PC-9 (cell line): Measurements from ENCODE around the gene MAGI2. TPM values are rescaled to one million over a fixed set of nuclear protein-coding genes. Genes with fewer than 3 reads are reported as not detected.

Source experiments
- Bru-seq: library from RNA; stranded (reverse); fragments of 400-500 nt; gene quantifications from one replicate; lab custom pipeline; 2021; lab: Mats Ljungman, UMichigan
- BruChase-seq, 2 experiments: library from RNA; stranded (reverse); fragments of 400-500 nt; gene quantifications; one replicate each; lab custom pipeline; 2021; lab: Mats Ljungman, UMichigan
- BruUV-seq: library from RNA; stranded (reverse); fragments of 400-500 nt; replicated peaks from 2 replicates; lab custom pipeline; 2021; lab: Mats Ljungman, UMichigan
- CTCF ChIA-PET: fragments of 300-600 bp; sonication (Branson Sonifier 250); formaldehyde crosslinking; loops from one replicate; lab custom pipeline; 2022; ENCODE audit warnings: antibody characterized with exemption; lab: Charles Lee
- POLR2A ChIA-PET: fragments of 300-600 bp; sonication (Branson Sonifier 250); formaldehyde crosslinking; loops from one replicate; lab custom pipeline; 2022; ENCODE audit warnings: antibody characterized with exemption; ENCODE audit not compliant: unreplicated experiment; lab: Charles Lee
- DNase-seq, 2 experiments: peaks; one replicate each; pipeline versions ENCODE4 v3.0.0 to v3.0.0-alpha.2; 2015 to 2022; ENCODE audit warnings: mixed read lengths in 1 of 2
- H2AFZ ChIP-seq: fragments of 200-600 bp; sonication (generic); 2 replicates; pipeline ENCODE4 v1.8.1; 2017; ENCODE audit warnings: antibody characterized with exemption
- H3F3A ChIP-seq: fragments of 200-600 bp; sonication (generic); 2 replicates; pipeline ENCODE4 v1.8.1; 2017; ENCODE audit warnings: antibody characterized with exemption, mild to moderate bottlenecking, low read depth; ENCODE audit not compliant: insufficient read depth
- H3K27ac ChIP-seq: fragments of 200-600 bp; sonication (generic); 2 replicates; pipeline ENCODE4 v1.6.1; 2016; ENCODE audit warnings: mixed run types
- H3K27me3 ChIP-seq: fragments of 200-600 bp; sonication (generic); 2 replicates; pipeline ENCODE4 v1.6.1; 2016; ENCODE audit warnings: low read depth, mixed run types; ENCODE audit not compliant: insufficient read depth
- H3K36me3 ChIP-seq: fragments of 200-600 bp; sonication (generic); 2 replicates; pipeline ENCODE4 v1.6.1; 2016; ENCODE audit warnings: low read depth, mixed run types
- H3K4me1 ChIP-seq: fragments of 200-600 bp; sonication (generic); replicated peaks from 2 replicates; pipeline ENCODE4 v1.6.1; 2016; ENCODE audit warnings: mixed run types; ENCODE audit not compliant: insufficient read depth
- H3K4me2 ChIP-seq: fragments of 200-600 bp; sonication (generic); 2 replicates; pipeline ENCODE4 v1.6.1; 2017; ENCODE audit warnings: mixed run types
- H3K4me3 ChIP-seq: fragments of 200-600 bp; sonication (generic); 2 replicates; pipeline ENCODE4 v1.6.1; 2016; ENCODE audit warnings: mixed run types
- H3K79me2 ChIP-seq: fragments of 200-600 bp; sonication (generic); 2 replicates; pipeline ENCODE4 v1.6.1; 2017; ENCODE audit warnings: low read depth, mixed run types
- H3K9me2 ChIP-seq: fragments of 200-600 bp; sonication (generic); 2 replicates; pipeline ENCODE4 v1.8.1; 2017; ENCODE audit warnings: mild to moderate bottlenecking; ENCODE audit not compliant: insufficient read depth
- H3K9me3 ChIP-seq: fragments of 200-600 bp; sonication (generic); 2 replicates; pipeline ENCODE4 v1.8.1; 2016; ENCODE audit warnings: low read depth; ENCODE audit not compliant: insufficient read depth
- H4K20me1 ChIP-seq: fragments of 200-600 bp; sonication (generic); 2 replicates; pipeline ENCODE4 v1.8.1; 2017; ENCODE audit not compliant: insufficient read depth
- CTCF ChIP-seq: fragments of 200-600 bp; sonication (generic); conservative IDR thresholded peaks from 2 replicates; pipeline ENCODE4 v1.6.1; 2017; ENCODE audit warnings: mixed run types, antibody characterized with exemption, mild to moderate bottlenecking, moderate library complexity
- EZH2 ChIP-seq: fragments of 200-600 bp; sonication (generic); IDR thresholded peaks from 2 replicates; pipeline ENCODE4 v1.8.0; 2017; ENCODE audit warnings: antibody characterized with exemption, low read depth
- intact Hi-C: fragments of 100-400 bp; cut with micrococcal nuclease; formaldehyde crosslinking; loops from one replicate; pipeline ENCODE4 v1.10.0; 2022; ENCODE audit not compliant: unreplicated experiment
- long read RNA-seq: library from polyadenylated mRNA; stranded (forward); transcript quantifications from one replicate; pipeline ENCODE4 v2.0.0, GENCODE V29; 2022
- total RNA-seq: library from RNA; stranded (reverse); gene quantifications from 2 replicates; pipeline ENCODE4 v1.2.3, GENCODE V29; 2021

The MAGI2 gene
- 0.92 and 1.6 TPM in 2 replicates for total RNA-seq
- Bru-seq, nascent RNA = percentile 17 among the genes with signal in this experiment
- BruChase-seq, experiment 1, labeled RNA remaining after a 2-hour chase = percentile 31 among the genes with signal in this experiment
- percentile 19 among the genes with signal in this experiment for BruChase-seq, experiment 2, labeled RNA remaining after a 6-hour chase
- long read RNA-seq, partial matches to known transcripts = 0 of 4 reads
- long read RNA-seq, other reads (novel, unspliced or antisense) = 4 of 4 reads

- no peaks in the 10 kb centered on the region for H3K36me3 ChIP-seq
- ChIA-PET POLR2A (interaction anchor here (0.5 kb wide), 1 partner anchor 19 kb away, joined by 3 read pairs; no protein-coding TSS in a partner anchor), CTCF (no interaction called here)
- BruUV-seq = no TSS peak
- peak within 1 kb of the TSS; percentile 93 for H2AFZ ChIP-seq
- H3K79me2 ChIP-seq = no peaks in the 10 kb centered on the region
- DNase-seq = peak in 1 of 2 experiments; percentile 38
- H3K9me3 ChIP-seq = no peaks in the 10 kb centered on the region
- H3K27ac ChIP-seq = no peak within 1 kb of the TSS
- H3K4me2 ChIP-seq = peak within 1 kb of the TSS; percentile 88
- H4K20me1 ChIP-seq = no peaks in the 10 kb centered on the region
- H3K4me3 ChIP-seq = peak within 1 kb of the TSS; percentile 67
- no peaks in the 10 kb centered on the region; the same call in 1 of the 2 replicates for H3K9me2 ChIP-seq
- peaks cover 16% of the 10 kb centered on the region; the same call in 1 of the 2 replicates for H3K27me3 ChIP-seq
- H3K4me1 ChIP-seq = peaks cover 5% of the 10 kb centered on the region; the same call in 1 of the 2 replicates
- TF ChIP-seq EZH2 = no peak
- no peak for TF ChIP-seq CTCF
- intact Hi-C loops = no loop called here
- H3F3A ChIP-seq = no peaks in the 10 kb centered on the region
Observed at GRCh38 chr7:79453558-79454360, at the start of gene MAGI2. TSS of gene MAGI2 (minus strand) at chr7:79453667. CDS start at chr7:79453320, 347 bp downstream.

GRCh38 chr7:79502151-79502550, 48.7 kb upstream of the MAGI2 start:
- TF ChIP-seq EZH2 = no peak
- TF ChIP-seq CTCF = peak; percentile 41; the same call in 1 of the 2 replicates
- Histone ChIP-seq H3K79me2 (no peaks in the 10 kb centered on the region), H3K9me2 (no peaks in the 10 kb centered on the region), H3K4me2 (no peak overlapping the region), H3F3A (no peaks in the 10 kb centered on the region), H2AFZ (no peak overlapping the region), H3K9me3 (no peaks in the 10 kb centered on the region), H3K36me3 (no peaks in the 10 kb centered on the region), H3K4me1 (no peaks in the 10 kb centered on the region), H4K20me1 (no peaks in the 10 kb centered on the region), H3K4me3 (no peak overlapping the region), H3K27me3 (no peaks in the 10 kb centered on the region), H3K27ac (no peak overlapping the region)
- no TSS peak for BruUV-seq
- DNase-seq = no peak
- CTCF ChIA-PET = no interaction called here
- intact Hi-C loops = no loop called here
- POLR2A ChIA-PET = no interaction called here

GRCh38 chr7:79500759-79501158, 47.3 kb upstream of the MAGI2 start:
- H3K36me3 ChIP-seq = no peaks in the 10 kb centered on the region
- TF ChIP-seq EZH2 (no peak), CTCF (no peak)
- intact Hi-C loops = no loop called here
- H3K9me3 ChIP-seq = no peaks in the 10 kb centered on the region
- ChIA-PET CTCF (no interaction called here), POLR2A (no interaction called here)
- H3K27me3 ChIP-seq = no peaks in the 10 kb centered on the region
- H3K79me2 ChIP-seq = no peaks in the 10 kb centered on the region
- H3K9me2 ChIP-seq = no peaks in the 10 kb centered on the region
- DNase-seq = no peak
- no peaks in the 10 kb centered on the region for H3K4me1 ChIP-seq
- no peak overlapping the region for H3K4me2 ChIP-seq
- no peaks in the 10 kb centered on the region for H4K20me1 ChIP-seq
- no peak overlapping the region for H3K27ac ChIP-seq
- no peak overlapping the region for H3K4me3 ChIP-seq
- no peaks in the 10 kb centered on the region for H3F3A ChIP-seq
- no TSS peak for BruUV-seq
- no peak overlapping the region for H2AFZ ChIP-seq
